SK-N-SH (cell line): ENCODE measurements around the gene SNRK. TPM values are rescaled to one million over a fixed set of nuclear protein-coding genes. Genes with fewer than 3 reads are reported as not detected.

ENCODE experiments used
- CTCF ChIA-PET: fragments of 300-600, 350-600 bp; formaldehyde crosslinking; extraction: SDS; loops from one replicate; lab custom pipeline; 2021; lab: Yijun Ruan, JAX
- POLR2A ChIA-PET: fragments of 350-600 bp; sonication (Branson Sonifier 250); formaldehyde crosslinking; extraction: SDS; loops from one replicate; lab custom pipeline; 2020; ENCODE audit warnings: antibody characterized with exemption, inconsistent platforms; lab: Yijun Ruan, JAX
- DNase-seq: peaks from one replicate; pipeline ENCODE4 v3.0.0; 2012
- H2AFZ ChIP-seq: fragments of 200-600 bp; sonication (generic); 2 replicates; pipeline ENCODE4 v1.8.1; 2016; ENCODE audit warnings: antibody characterized with exemption, mild to moderate bottlenecking, low read depth
- H3F3A ChIP-seq: fragments of 200-600 bp; sonication (generic); replicated peaks from 2 replicates; pipeline ENCODE3; 2016; ENCODE audit warnings: antibody characterized with exemption, mild to moderate bottlenecking; ENCODE audit not compliant: insufficient read depth
- H3K27ac ChIP-seq, 2 experiments: fragments of 200-500 bp in 1 of 2; fragments of 200-600 bp in 1 of 2; sonication (Bioruptor generic) in 1 of 2; sonication (generic), shearing (Covaris generic) in 1 of 2; 2 replicates each; pipeline versions ENCODE4 v1.5.1 to v1.6.1; 2014 to 2016; ENCODE audit warnings: low read depth in 2 of 2, inconsistent platforms in 1 of 2, low read length in 1 of 2, mild to moderate bottlenecking in 1 of 2, mixed read lengths in 1 of 2
- H3K27me3 ChIP-seq: fragments of 200-600 bp; sonication (generic), shearing (Covaris generic); 2 replicates; pipeline ENCODE4 v1.6.1; 2016; ENCODE audit warnings: mixed run types; ENCODE audit not compliant: insufficient read depth
- H3K36me3 ChIP-seq, 2 experiments: fragments of 200-500 bp in 1 of 2; fragments of 200-600 bp in 1 of 2; sonication (Bioruptor generic) in 1 of 2; sonication (generic) in 1 of 2; replicated peaks in 1 of 2; 2 replicates each; pipeline versions ENCODE3 to v1.5.1; 2014 to 2016; ENCODE audit warnings: low read length in 1 of 2, mild to moderate bottlenecking in 1 of 2; ENCODE audit not compliant: insufficient read depth in 2 of 2, control insufficient read depth in 1 of 2
- H3K4me1 ChIP-seq, 2 experiments: fragments of 200-500 bp in 1 of 2; fragments of 200-600 bp in 1 of 2; sonication (Bioruptor generic) in 1 of 2; sonication (generic), shearing (Covaris generic) in 1 of 2; 2 replicates each; pipeline versions ENCODE4 v1.5.1 to v1.6.1; 2014 to 2016; ENCODE audit warnings: low read depth in 1 of 2, low read length in 1 of 2, mixed run types in 1 of 2; ENCODE audit not compliant: insufficient read depth in 2 of 2, control insufficient read depth in 1 of 2
- H3K4me2 ChIP-seq: fragments of 200-600 bp; sonication (generic), shearing (Covaris generic); 2 replicates; pipeline ENCODE4 v1.6.1; 2017; ENCODE audit warnings: mixed run types
- H3K4me3 ChIP-seq, 2 experiments: fragments of 200-500 bp in 1 of 2; fragments of 200-600 bp in 1 of 2; sonication (Bioruptor generic) in 1 of 2; sonication (generic), shearing (Covaris generic) in 1 of 2; 2 replicates each; pipeline versions ENCODE4 v1.5.1 to v1.8.1; 2014 to 2016; ENCODE audit warnings: low read depth in 2 of 2, inconsistent platforms in 1 of 2, low read length in 1 of 2, mild to moderate bottlenecking in 1 of 2, mixed read lengths in 1 of 2, moderate library complexity in 1 of 2
- H3K79me2 ChIP-seq: fragments of 200-600 bp; sonication (generic); 2 replicates; pipeline ENCODE4 v1.8.1; 2017; ENCODE audit warnings: mild to moderate bottlenecking; ENCODE audit not compliant: insufficient read depth
- H3K9ac ChIP-seq: fragments of 200-600 bp; sonication (generic); 2 replicates; pipeline ENCODE4 v1.6.1; 2017; ENCODE audit warnings: mixed run types
- H3K9me2 ChIP-seq: fragments of 200-600 bp; sonication (generic); 2 replicates; pipeline ENCODE4 v1.6.1; 2017; ENCODE audit warnings: mixed run types
- H3K9me3 ChIP-seq: fragments of 200-600 bp; sonication (generic); 2 replicates; pipeline ENCODE4 v1.6.1; 2017; ENCODE audit warnings: mixed run types, mild to moderate bottlenecking, moderate library complexity
- H4K20me1 ChIP-seq: fragments of 200-600 bp; sonication (generic); 2 replicates; pipeline ENCODE4 v1.6.1; 2017; ENCODE audit warnings: mild to moderate bottlenecking, mixed run types; ENCODE audit not compliant: insufficient read depth
- CHD2 ChIP-seq: fragments of 150-350 bp; IDR thresholded peaks from 2 replicates; pipeline ENCODE4 v1.6.1; 2018; ENCODE audit warnings: low read length; ENCODE audit not compliant: partially characterized antibody
- ELF1 ChIP-seq: IDR thresholded peaks from 2 replicates; pipeline ENCODE4 v1.4.0; 2012
- FOXM1 ChIP-seq: IDR thresholded peaks from 2 replicates; pipeline ENCODE4 v1.4.0; 2012; ENCODE audit warnings: low read depth, mild to moderate bottlenecking
- GABPA ChIP-seq: IDR thresholded peaks from 2 replicates; pipeline ENCODE4 v1.4.0; 2012; ENCODE audit warnings: low read depth, mild to moderate bottlenecking
- GATA2 ChIP-seq: sonication (generic); formaldehyde crosslinking; IDR thresholded peaks from 2 replicates; pipeline ENCODE4 v1.5.0; 2020; ENCODE audit warnings: mild to moderate bottlenecking, missing genetic modification reagents
- JUND ChIP-seq: IDR thresholded peaks from 2 replicates; pipeline ENCODE4 v1.4.0; 2012
- MXI1 ChIP-seq: IDR thresholded peaks from 2 replicates; pipeline ENCODE4 v1.6.1; 2012; ENCODE audit warnings: mild to moderate bottlenecking, low read depth, low read length, improper control_type of control experiment
- NRF1 ChIP-seq: IDR thresholded peaks from 2 replicates; pipeline ENCODE4 v1.6.1; 2012; ENCODE audit warnings: low read depth, mild to moderate bottlenecking, low read length
- RAD21 ChIP-seq: IDR thresholded peaks from 2 replicates; pipeline ENCODE4 v1.6.1; 2012; ENCODE audit warnings: mild to moderate bottlenecking, low read length
- SIN3A ChIP-seq: IDR thresholded peaks from 2 replicates; pipeline ENCODE4 v1.6.1; 2012; ENCODE audit warnings: low read depth, mild to moderate bottlenecking, low read length, moderate library complexity, borderline replicate concordance
- SMC3 ChIP-seq: IDR thresholded peaks from 2 replicates; pipeline ENCODE4 v1.6.1; 2012; ENCODE audit warnings: low read depth, low read length, improper control_type of control experiment
- WGBS: methylation state at CpG from one replicate; pipeline ENCODE4 v1.1.6; 2017; ENCODE audit warnings: low lambda C conversion rate; 5-methylcytosine and 5-hydroxymethylcytosine counted together
- polyA plus RNA-seq, 3 experiments: library from polyadenylated mRNA; depleted of rRNA; stranded (reverse); fragments of >200 nt; gene quantifications; 2 replicates each; pipeline ENCODE4 v1.2.3, GENCODE V29; 2012
- TF ChIP-seq, protein P1 (sequence below): IDR thresholded peaks from 2 replicates; pipeline ENCODE4; 2012
- TF ChIP-seq, protein P2 (sequence below): IDR thresholded peaks from 2 replicates; pipeline ENCODE4 v1.6.1; 2012; ENCODE audit warnings: mild to moderate bottlenecking, low read depth, low read length, moderate library complexity
- TF ChIP-seq, protein P3 (sequence below): fragments of 150-350 bp; IDR thresholded peaks from 2 replicates; pipeline ENCODE4 v1.6.1; 2016; ENCODE audit warnings: mild to moderate bottlenecking, low read depth, low read length
- TF ChIP-seq, protein P4 (sequence below): fragments of 200-600 bp; sonication (generic); IDR thresholded peaks from 2 replicates; pipeline ENCODE4 v1.6.1; 2017; ENCODE audit warnings: antibody characterized with exemption, mild to moderate bottlenecking, moderate library complexity
- TF ChIP-seq, protein P5 (sequence below): IDR thresholded peaks from 2 replicates; pipeline ENCODE4 v1.4.0; 2012; ENCODE audit warnings: low read depth, borderline replicate concordance

SNRK gene
- polyA plus RNA-seq, 1 of the 3 experiments (the other 2 are of a cell fraction): 3.6 TPM

DNA sequence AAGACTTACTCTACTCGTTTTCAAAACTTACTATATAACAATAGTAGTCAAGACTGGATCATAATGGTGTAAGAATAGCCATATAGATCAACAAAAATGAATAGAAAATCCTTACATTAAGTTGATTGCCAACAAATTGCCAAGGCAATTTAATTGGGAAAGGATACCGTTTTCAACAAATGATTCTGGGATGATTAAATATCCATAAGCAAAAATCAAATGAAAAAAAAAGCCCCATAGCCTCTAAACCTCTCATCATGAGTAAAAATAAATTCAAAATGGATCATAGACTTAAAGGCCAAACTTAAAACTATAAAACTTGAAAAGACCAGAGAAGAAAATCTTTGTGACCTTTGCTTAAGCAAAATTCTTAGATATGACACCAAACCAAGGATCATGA is 5.3 kb upstream of the SNRK start:
- H3K4me1 ChIP-seq: peaks cover 0 to 5% of the 10 kb centered on the region in 2 experiments; a peak in 1 of 4 replicates
- no peak overlapping the region for H2AFZ ChIP-seq
- no peaks in the 10 kb centered on the region for H4K20me1 ChIP-seq
- H3F3A ChIP-seq: no peaks in the 10 kb centered on the region
- no peak overlapping the region for H3K4me2 ChIP-seq
- TF ChIP-seq RAD21 (no peak), NRF1 (no peak), ELF1 (no peak), FOXM1 (no peak), JUND (no peak), CHD2 (no peak), SMC3 (no peak), SIN3A (no peak), GABPA (no peak), GATA2 (CRISPR knock-in tag) (no peak), MXI1 (no peak)
- TF ChIP-seq, protein P1, sequence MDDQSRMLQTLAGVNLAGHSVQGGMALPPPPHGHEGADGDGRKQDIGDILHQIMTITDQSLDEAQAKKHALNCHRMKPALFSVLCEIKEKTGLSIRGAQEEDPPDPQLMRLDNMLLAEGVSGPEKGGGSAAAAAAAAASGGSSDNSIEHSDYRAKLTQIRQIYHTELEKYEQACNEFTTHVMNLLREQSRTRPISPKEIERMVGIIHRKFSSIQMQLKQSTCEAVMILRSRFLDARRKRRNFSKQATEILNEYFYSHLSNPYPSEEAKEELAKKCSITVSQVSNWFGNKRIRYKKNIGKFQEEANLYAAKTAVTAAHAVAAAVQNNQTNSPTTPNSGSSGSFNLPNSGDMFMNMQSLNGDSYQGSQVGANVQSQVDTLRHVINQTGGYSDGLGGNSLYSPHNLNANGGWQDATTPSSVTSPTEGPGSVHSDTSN: no peak
- TF ChIP-seq, protein P2, sequence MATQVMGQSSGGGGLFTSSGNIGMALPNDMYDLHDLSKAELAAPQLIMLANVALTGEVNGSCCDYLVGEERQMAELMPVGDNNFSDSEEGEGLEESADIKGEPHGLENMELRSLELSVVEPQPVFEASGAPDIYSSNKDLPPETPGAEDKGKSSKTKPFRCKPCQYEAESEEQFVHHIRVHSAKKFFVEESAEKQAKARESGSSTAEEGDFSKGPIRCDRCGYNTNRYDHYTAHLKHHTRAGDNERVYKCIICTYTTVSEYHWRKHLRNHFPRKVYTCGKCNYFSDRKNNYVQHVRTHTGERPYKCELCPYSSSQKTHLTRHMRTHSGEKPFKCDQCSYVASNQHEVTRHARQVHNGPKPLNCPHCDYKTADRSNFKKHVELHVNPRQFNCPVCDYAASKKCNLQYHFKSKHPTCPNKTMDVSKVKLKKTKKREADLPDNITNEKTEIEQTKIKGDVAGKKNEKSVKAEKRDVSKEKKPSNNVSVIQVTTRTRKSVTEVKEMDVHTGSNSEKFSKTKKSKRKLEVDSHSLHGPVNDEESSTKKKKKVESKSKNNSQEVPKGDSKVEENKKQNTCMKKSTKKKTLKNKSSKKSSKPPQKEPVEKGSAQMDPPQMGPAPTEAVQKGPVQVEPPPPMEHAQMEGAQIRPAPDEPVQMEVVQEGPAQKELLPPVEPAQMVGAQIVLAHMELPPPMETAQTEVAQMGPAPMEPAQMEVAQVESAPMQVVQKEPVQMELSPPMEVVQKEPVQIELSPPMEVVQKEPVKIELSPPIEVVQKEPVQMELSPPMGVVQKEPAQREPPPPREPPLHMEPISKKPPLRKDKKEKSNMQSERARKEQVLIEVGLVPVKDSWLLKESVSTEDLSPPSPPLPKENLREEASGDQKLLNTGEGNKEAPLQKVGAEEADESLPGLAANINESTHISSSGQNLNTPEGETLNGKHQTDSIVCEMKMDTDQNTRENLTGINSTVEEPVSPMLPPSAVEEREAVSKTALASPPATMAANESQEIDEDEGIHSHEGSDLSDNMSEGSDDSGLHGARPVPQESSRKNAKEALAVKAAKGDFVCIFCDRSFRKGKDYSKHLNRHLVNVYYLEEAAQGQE: no peak
- TF ChIP-seq, protein P3, sequence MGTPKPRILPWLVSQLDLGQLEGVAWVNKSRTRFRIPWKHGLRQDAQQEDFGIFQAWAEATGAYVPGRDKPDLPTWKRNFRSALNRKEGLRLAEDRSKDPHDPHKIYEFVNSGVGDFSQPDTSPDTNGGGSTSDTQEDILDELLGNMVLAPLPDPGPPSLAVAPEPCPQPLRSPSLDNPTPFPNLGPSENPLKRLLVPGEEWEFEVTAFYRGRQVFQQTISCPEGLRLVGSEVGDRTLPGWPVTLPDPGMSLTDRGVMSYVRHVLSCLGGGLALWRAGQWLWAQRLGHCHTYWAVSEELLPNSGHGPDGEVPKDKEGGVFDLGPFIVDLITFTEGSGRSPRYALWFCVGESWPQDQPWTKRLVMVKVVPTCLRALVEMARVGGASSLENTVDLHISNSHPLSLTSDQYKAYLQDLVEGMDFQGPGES: no peak
- TF ChIP-seq, protein P4, sequence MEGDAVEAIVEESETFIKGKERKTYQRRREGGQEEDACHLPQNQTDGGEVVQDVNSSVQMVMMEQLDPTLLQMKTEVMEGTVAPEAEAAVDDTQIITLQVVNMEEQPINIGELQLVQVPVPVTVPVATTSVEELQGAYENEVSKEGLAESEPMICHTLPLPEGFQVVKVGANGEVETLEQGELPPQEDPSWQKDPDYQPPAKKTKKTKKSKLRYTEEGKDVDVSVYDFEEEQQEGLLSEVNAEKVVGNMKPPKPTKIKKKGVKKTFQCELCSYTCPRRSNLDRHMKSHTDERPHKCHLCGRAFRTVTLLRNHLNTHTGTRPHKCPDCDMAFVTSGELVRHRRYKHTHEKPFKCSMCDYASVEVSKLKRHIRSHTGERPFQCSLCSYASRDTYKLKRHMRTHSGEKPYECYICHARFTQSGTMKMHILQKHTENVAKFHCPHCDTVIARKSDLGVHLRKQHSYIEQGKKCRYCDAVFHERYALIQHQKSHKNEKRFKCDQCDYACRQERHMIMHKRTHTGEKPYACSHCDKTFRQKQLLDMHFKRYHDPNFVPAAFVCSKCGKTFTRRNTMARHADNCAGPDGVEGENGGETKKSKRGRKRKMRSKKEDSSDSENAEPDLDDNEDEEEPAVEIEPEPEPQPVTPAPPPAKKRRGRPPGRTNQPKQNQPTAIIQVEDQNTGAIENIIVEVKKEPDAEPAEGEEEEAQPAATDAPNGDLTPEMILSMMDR: no peak
- TF ChIP-seq, protein P5, sequence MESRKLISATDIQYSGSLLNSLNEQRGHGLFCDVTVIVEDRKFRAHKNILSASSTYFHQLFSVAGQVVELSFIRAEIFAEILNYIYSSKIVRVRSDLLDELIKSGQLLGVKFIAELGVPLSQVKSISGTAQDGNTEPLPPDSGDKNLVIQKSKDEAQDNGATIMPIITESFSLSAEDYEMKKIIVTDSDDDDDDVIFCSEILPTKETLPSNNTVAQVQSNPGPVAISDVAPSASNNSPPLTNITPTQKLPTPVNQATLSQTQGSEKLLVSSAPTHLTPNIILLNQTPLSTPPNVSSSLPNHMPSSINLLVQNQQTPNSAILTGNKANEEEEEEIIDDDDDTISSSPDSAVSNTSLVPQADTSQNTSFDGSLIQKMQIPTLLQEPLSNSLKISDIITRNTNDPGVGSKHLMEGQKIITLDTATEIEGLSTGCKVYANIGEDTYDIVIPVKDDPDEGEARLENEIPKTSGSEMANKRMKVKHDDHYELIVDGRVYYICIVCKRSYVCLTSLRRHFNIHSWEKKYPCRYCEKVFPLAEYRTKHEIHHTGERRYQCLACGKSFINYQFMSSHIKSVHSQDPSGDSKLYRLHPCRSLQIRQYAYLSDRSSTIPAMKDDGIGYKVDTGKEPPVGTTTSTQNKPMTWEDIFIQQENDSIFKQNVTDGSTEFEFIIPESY: no peak
- no peaks in the 10 kb centered on the region for H3K9me2 ChIP-seq
- H3K9ac ChIP-seq: no peak overlapping the region
- ChIA-PET CTCF (interaction anchor here (1.0 to 1.1 kb wide), 2 partner anchors 119 to 320 kb away, joined by 3 read pairs; no protein-coding TSS in a partner anchor), POLR2A (no interaction called here)
- WGBS: 13% methylated on average over 2 of the region's 2 CpGs
- no peaks in the 10 kb centered on the region for H3K79me2 ChIP-seq
- H3K9me3 ChIP-seq: no peaks in the 10 kb centered on the region
- no peaks in the 10 kb centered on the region for H3K36me3 ChIP-seq
- peaks cover 19% of the 10 kb centered on the region; the same call in 1 of the 2 replicates for H3K27me3 ChIP-seq
- H3K4me3 ChIP-seq: no peak overlapping the region
- no peak for DNase-seq
- no peak overlapping the region for H3K27ac ChIP-seq
